Stimulated activated CD4-positive, alpha-beta T cell treated with anti-CD3 and anti-CD28 coated beads, Interleukin-12 subunit alpha, Interleukin-12 subunit beta, amount 100 ng/mL, for 24 hours (primary cell): ENCODE measurements around the gene KCNMA1.
"Not testable (repeated sequence)": the region's sequence is repeated elsewhere in the genome, so short reads cannot be mapped to it uniquely, and the experiment has no call there.

Experiments
- DNase-seq, 2 experiments: peaks; one replicate each; pipeline ENCODE4 v3.0.0-alpha.2; 2020; ENCODE audit warnings: low read depth in 2 of 2

Gene KCNMA1

DNA sequence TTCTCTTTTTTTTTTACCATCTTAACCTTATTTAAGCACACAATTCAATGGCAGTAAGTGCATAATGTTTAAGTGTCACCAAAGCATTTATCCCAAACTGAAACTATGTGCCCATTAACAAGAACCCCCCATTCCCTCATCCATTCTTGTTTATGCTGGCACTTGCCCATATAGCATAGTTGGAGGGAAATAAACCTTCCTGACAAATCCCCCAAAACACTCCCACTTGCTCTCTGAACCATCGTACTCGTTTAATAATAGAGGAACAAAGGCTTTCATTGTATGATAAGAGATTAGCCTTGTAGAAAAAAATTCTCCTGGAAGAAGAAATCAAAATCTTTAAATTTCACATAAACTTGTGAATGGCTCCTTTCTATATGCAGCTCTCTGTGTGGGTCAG lies 26.4 kb upstream of the KCNMA1 start:
- DNase-seq: no peak

DNA sequence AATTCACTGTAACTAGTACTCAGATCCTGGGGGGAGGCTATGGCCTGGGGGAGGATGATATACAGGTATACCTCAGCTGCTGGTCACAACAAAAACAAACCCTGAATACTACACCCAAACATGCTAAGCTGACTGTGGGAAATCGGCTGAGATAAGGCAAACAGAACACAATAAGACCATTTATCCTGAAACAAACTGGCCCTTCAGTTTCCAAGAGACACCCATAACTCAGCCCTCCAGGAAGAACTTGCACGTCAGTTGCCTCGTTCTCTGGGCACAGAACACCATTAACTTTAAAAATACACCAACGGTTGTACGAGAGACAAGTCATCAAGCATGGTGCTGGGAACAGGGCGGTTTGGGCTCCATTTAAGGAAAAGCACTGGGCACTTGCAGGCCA lies 24.1 kb upstream of the KCNMA1 start:
- no peak for DNase-seq

DNA sequence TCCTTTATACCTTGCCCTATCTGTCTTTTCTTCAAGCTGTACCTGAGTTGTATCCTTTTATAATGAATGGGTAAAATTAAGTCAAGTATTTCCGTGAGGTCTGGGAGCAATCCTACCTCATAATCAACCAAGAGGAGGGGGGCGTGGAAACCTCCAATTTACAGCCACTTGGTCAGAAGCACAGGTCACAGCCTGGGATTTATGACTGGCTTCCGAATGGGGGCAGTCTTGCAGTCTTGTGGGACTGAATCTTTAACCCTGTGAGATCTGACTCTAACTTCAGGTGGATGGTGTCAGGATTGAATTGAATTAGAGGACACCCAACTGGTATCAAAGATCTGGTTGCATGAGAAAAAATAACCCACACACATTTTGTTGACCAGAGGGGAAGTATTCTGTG lies 23.5 kb upstream of the KCNMA1 start:
- DNase-seq: no peak

DNA sequence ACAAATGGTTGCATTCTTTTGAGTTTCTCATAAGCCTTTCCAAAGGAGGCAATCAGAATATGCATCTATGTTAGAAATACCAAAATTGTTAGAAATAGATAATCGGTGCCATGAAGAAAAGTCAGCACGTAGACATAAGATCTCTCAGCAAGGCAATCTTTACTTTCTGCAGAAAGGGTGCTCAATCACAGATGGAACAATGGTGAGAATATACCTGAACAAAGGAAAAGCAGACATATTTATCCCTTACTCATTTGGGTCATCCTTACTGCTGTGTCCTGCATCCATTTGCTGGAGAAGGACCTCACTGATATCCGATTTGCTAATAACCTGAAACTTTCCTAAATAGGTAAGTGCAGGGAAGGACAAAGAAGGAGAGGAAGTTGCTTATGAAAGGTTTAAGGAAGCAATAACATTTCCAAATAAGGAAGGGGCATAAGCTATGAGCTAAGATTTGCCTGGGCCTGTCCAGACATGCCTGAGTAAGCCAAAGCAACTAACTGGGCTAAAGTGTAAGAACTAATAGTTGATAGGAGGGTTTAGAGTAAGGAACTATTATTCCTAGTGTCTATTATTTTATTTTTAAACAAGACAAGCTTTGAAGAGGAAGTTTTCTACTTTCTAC lies 21.6 kb upstream of the KCNMA1 start:
- not testable (repeated sequence) for DNase-seq

DNA sequence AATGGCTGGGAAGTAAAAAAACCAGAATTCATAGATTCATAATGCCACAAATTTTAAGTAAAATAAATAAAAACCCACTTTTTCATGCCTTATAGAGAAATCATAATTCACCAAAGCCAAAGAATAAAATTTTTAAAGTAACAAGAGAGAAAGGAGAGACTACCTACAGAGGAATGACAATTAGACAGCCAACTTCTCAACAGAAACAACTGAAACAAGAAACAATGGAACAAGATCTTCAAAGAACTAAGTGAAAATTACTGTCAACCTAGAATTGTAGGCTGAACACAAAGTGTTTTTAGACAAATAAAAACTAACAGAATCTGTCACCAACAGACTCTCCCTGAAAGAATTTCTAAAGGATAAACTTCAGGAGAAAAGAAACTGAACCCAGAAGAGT lies 15.6 kb upstream of the KCNMA1 start:
- no peak for DNase-seq

DNA sequence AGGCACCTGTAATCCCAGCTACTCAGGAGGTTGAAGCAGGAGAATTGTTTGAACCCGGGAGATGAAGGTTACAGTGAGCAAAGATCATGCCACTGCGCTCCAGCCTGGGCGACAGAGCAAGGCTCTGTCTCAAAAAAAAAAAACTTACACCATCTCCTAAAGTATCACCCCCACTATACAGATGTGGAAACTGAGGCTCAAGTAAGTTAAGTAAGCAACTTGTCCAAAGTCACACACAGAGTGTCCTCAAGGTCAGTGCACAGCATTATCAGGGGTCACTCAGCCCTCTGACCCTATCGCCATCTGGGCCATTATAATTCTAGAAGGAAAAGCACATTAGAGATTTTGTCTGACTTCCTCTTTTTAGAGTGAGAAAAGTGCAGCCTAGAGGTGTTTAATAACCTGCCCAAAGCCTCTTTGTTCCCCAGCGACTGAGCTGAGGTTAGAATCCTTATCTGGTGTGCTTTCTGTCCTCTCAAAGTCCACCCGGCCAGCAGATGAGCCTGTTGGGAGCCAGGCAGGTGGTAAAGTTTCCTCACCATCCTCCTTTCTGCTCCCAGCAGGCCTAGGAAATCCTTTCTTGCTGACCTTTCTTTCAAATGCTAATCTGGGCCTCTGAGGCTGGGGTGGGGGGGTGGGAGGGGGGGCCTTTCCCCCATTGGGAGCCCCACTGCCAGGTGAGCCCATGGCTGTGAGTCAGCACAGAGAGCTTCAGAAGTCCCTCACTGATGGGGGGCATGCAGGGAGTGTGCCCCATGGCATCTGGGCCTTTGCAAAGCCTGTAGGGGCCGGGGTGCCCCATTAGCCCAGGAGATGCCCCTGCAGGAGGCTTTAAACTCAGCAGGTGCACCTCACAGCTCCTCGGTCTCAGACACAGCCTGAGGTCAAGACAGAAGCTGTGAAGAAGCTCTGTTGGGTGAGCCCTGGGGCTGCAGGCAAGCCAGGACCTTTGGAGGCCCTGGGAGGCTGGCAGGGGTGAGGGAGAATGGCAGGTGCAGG lies 12.0 kb upstream of the KCNMA1 start:
- no peak for DNase-seq

DNA sequence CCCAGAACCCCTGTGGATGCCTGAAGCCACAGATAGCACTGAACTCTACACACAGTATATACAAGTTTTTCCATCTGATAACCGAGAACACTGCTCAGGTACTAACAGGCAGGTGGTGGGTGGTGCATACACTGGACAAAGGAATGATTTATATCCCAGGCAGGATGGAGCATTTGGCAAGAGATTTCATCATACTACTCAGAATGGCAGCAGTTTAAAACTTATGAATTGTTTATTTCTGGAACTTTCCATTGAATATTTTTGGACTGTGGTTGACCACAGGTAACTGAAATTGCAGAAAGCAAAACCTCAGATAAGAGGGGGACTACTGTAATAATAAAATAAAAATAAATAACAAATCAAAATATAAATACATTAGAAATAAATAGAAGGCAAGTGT lies 10.9 kb upstream of the KCNMA1 start:
- DNase-seq: no peak

DNA sequence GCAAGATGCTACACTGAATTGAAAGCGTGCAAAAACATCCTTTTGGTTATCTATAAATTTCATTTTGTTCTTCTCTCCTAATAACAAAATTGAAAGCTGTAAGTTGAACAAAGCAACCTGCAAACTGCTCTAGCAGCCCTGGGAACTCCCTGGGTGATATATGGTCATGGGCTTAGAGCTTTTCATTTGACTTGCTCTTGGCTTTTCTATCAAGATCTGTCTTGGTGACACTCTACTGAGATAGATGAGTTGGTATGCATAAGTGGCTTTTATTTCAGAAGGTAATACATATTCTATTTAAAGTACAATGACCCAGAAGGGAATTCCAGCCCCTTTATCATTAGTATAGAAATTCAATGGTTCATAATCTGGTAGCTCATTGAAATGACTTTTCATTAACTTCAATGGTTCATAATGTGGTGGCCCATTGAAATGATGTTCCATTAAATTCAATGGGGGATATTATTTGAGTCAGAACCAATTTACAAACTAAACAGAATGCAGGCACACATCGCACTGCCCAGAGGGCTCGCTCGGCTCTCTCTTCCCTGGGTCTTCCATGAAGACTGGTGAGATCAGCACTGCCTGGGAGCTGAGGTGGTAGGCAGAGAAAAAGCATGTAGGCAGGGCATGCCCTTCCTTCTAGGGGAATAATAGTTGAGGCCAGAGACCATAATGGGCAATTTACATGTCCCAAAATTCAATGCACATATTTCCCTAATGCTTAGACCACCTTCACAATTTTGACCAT lies 10.1 kb upstream of the KCNMA1 start:
- no peak for DNase-seq

DNA sequence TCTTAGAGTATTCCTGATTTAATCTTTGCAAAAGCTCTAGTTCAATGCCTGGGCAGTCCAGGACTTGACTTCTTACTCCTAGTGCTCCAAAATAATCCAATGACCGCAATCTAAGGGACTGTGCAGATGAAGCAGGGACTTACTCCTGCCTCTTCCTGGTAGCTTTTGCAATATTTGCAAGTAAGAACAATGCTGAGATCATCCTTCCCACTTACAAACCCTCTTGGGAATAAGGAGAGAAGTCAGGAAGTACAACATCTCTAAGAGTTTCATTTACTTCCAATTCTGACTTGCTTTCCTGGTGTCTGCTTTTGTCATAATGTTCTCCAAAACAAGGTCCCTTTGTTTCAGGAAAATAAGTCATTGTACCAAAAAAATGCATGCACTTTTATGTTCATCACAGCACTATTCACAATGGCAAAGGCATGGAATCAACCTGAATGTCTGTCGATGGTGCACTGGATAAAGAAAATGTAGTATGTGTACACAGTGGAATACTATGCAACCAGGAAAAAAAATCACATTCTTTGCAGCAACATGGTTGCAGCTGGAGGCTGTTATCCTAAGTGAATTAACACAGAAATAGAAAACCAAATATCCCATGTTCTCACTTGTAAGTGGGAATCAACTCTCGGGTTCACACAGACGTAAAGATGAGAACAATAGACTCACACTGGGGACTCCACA lies 7.1 kb upstream of the KCNMA1 start:
- DNase-seq: no peak

DNA sequence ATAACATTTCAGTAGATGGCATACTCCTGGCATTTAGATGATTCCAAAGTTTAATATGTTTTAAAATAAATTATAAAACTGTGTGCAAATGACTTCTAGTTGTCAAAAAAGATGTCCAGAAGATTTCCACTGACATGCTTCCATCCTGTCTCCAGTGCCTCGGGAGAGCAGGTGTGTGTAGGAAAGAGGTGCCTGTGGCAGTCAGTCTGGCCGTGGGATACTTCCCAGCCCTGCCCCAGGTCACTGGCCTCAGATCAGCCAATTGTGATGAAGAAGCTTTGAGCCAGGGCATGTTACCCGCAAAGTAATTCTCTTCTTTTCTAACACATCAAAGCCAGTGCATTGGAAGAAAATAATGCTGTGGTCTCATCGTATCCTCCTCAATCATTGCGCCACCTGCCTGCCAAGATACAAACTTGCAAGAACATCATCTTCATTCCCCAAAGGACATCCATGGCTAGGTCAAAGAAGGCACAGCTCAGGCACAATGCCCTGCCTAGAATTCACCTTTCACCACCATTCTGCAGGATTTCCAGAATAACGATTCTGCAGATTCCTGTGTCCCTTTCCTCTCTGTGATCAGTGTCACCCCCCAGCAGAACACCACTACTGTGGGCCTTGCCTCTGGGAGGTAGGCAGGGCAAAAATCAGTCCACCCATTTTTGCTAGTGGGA lies 6.3 kb upstream of the KCNMA1 start:
- no peak for DNase-seq

DNA sequence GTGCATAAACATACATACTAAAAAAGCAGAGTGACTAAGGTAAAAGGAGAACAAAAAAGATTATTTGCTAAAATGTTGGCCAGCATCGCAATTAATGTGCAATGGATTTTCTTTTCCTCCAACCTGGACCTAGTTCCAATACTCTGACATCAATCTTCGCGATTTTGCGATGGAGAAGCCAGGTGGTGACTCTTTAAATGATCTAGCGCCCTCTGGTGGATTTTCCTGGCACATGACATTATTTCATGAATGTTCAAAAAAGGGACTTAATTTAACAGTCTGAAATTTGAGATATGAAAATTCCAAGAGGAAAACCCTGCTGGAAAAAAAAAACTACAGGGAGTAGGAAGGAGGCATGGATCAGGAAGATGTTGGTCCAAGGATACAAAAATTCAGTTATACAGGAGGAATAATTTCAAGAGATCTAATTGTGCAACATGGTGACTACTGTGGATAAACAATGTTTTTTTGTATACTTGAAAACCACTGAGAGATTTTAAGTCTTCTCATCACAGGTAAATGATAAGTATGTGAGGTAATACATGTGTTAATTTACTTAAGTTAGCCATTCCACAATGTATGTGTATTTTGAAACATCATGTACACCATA lies 4.3 kb upstream of the KCNMA1 start:
- DNase-seq: peak in 1 of 2 experiments; percentile 32

DNA sequence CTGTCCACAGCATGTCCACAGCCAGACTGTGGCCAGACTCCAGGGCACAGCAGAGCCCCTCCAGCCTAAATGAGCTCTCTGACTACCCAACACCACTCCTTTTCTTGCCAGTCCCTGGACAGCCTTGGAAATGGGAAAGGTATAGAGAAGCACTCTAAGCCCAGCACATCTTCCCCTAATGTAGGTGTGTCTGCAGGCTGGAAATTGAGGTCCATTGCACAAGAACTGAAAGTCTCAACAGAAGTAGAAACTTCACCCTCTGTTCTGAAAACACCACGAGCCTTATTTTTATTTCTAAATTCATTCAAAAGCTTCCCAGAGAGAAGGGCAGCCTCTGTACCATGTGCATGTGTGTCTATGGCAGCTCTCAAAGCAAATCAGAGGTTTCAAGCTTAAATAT lies 3.7 kb upstream of the KCNMA1 start:
- DNase-seq: no peak

DNA sequence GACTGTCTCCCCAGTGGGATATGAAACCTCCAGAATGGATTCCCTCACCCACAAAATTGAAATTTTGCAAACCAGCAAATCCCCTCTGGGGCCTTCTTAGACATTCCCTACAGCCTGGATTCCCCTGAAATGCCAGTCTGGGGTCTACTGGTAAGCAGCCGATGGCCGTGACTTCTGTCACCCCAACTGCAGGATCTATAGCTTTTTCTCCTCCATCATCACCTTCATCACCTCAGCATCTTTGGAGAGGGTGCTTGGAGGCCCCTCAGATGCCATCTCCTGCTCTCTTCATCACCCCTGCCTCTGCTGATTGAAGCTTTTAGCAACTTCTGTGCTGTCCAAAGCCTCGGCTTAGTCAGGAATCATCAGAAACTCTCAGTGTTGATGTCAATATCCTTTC lies 2.6 kb upstream of the KCNMA1 start:
- no peak for DNase-seq

DNA sequence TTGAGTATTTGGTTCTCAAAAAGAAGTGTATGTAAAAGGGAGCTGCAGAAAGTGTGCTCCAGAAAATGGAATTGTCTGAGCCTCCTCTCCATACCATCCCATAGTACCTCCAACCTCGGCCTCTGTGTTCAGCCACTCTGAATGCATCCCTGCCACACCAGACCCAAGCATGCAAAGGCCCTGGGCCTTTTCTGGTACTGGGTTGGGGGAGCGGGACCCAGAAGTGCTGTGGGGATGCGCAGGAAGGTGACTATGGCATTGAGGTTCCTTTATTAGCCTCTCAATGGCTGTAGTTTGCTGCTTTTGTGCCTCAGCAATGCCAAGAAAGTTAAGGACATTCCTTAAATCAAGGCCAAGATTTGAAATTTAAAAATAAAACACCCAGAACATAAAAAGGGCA lies 2.1 kb upstream of the KCNMA1 start:
- DNase-seq: no peak

DNA sequence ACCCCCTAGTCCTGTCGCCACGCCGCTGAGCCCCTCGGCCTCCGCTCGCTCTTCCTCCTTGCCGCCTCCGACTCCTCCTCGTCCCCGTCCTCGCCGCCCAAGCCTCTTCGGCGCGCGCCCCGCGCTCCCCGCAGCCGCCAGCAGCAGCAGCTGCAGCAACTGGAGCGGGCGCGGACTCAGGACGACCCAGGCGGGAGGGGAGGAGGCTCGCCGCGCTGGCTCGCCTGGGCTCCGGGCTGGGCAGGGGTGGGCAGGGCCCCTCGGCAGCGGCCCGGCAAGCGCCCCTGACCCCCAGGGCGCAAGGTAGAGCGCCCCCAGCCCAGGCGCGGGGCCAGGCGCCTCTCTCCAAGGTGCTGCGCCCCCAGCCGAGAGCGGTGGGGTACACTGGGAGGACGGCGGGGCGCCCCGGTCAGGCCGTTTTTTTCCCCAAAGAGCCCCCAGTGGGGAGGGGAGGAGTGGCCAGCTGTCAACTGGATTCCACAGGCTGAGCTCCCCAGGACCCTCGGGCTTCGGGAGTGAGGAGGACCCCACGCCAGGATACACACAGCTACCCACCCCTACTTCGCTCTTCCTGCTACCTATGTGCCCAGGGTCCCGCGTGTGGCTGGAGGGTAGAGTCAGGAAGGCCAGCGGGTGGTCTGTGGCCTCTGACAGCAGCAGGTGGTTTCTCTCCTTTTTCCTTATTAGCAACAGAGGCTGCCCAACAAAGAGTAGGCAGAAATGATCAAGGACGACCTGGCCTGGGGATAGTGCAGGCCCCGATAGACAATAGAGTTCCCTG lies 903 bp upstream of the KCNMA1 start:
- no peak for DNase-seq

DNA sequence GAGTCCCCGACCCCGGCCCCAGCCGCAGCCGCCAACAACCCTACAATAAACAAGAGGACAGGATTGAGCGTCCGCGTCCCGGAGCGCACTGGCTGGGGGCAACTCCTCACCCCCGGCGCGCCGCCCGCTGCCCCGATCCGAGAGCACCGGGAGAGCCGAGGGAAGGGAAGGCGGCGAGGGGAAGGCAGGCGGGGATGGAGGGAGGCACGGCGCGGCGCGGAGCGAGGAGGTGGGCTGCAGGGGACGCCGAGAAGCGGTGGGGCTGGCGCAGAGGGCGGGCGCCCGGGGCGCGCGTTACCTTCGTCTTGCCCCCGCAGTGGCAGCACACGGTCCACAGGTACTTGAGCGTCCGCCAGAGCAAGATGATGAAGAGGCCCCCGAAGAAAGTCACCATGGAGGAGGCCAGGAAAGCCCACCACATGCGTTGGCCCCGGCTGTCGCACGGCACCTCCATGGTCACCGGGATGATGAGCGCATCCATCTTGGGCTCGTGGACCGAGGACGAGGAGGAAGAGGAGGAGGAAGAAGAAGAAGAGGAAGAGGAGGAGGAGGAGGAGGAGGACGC lies 559 bp downstream of the KCNMA1 start:
- no peak for DNase-seq

DNA sequence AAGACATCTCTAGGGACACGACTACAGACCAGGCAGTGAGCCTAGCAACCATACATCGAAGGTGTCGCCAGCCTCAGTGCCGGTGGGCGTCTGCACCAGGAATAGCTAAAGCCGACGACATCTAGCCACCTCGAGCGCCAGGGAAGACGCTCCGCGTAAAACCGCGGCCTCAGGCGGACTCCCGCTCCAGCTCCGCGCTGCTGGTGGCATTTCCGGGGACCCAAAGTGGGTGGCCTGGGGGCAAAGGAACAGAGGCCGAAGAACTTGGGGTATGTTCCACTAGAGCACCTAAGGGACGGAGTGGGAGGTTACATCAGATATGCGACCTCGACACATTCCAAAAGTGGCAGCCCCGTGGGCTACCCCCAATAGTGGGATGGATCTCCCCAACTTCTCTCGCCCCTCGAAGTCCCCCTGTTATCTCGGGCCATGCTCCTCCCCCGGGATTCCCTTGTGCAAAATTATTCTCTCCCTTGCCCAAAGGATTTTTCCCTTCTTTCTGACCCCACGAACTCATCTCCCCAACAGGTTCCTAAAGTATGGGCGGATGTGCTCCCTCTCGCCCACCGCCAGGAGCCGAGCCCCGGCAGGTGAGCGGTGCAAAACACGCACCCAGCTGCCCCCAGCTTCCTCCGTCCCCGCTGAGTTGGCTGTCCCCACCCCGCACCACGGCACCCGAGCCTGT lies 1.2 kb downstream of the KCNMA1 start:
- DNase-seq: no peak

DNA sequence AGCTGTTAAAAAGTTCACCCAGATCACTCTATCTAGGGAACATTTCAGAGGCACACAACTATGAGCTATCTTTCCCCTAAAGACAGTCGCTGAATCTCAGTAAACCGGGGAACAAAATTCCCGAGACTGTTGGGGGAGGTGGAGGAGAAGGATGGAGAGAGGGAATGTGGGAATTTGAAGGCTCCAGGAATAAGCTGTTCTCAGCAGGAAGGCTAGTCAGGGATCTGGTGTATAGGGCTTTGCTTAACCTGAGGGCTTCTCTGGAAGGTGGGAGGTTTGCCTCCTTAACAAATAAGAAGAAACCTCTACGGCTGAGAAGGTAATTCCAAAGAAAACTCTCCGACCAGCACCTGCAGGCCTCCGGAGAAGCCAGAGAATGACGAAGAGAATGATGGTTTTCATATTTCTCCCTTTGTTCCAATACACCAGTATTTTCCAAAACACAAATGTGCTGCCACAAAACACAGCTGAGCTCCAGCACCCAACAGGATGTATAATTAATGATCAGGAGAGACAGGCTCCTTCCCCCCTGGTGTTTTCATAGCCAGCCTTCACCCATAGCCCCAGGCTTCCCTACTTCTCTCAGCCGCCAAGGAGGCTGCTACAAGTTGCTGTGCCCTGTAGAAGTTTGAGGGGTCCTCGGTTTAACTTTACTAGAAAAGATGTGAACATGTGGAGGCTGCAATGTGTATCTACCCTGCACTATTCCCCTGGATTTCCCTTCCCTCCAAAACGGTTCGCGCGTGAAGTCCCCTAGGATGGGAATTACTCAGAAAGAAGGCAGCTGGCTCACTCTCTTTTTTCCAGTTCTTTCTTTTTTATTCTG lies 2.0 kb downstream of the KCNMA1 start:
- no peak for DNase-seq
